GM21515 (cell line): ENCODE results near the gene MACROD2.

Experiments
- ATAC-seq: cut with Tn5 transposase; IDR thresholded peaks from one replicate; pipeline ENCODE4 v1.9.1; 2021; ENCODE audit not compliant: unreplicated experiment

Gene MACROD2

DNA sequence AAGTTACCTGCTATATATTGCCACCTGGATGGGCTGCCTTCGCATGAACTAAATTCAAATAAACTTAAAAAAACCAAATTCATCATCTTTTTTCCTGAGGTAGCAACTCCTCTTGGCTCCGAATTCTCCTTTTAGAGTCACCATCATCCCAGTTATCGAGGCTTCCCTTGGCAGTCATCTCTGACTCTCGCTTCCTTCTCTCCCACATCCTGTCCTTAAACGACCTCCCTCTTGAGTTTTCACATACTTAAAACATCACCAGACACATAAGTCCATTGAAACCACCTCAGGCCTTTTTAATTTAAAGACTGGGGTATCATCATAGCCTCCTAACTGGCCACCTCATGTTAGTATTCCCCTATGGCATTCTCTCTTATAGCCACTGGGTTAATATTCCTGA lies 638.2 kb downstream of the MACROD2 start:
- ATAC-seq = no peak

DNA sequence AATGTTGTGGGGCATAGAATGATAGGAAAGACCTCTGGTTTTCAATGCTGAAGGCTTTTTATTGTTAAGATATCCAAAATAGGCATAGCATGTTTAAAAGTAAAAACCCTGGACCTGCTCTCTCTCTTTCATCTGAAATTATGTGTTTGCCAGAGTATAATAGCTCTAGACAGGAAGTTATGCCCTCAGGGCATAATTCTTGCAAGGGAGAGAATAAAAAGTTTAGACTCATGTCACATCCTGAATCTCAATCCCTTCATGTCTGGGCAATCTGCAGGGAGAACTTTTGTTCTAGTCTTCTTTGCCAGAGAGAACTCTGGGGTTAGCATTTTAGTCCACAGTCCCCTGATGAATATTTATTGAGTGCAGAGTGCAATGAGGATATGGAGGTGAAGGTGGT lies 639.3 kb downstream of the MACROD2 start:
- ATAC-seq = no peak

DNA sequence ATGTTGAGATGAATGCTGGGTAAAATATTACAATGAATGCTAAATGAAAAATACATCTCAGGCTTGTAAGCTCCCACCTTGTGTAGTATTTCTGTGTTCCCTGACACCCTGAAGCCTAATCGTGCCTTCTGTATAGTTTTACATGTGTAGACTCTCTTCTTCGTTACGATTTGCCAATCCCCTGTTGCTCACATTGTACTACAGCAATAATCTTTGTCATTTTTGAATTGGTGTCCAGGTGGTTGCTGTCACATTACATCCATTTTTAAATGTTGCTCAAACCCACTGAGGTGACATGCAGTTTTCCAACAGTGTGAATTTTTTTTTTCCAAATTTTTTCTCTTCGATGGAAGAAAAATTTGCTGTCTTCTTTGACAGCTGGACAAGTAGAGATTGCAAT lies 642.1 kb downstream of the MACROD2 start:
- ATAC-seq = no peak

DNA sequence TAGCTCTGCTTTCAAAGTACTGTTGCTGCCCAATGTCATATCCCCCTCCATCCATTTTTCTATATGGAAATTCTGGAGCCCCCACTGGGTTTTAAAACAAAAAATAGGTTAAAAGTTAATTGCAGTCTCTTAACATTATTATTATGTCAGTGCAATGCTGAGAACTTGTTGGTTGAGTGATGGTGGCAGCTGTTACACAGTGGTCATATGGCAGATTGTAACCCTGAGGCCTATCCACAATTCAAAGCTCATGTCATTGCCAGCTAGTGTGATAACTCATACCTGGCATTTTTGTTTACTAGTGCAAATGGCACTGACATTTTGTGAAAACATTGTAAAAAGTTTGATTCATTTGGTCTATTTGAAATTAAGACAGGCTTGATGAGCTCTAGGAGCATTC lies 647.8 kb downstream of the MACROD2 start:
- no peak for ATAC-seq

DNA sequence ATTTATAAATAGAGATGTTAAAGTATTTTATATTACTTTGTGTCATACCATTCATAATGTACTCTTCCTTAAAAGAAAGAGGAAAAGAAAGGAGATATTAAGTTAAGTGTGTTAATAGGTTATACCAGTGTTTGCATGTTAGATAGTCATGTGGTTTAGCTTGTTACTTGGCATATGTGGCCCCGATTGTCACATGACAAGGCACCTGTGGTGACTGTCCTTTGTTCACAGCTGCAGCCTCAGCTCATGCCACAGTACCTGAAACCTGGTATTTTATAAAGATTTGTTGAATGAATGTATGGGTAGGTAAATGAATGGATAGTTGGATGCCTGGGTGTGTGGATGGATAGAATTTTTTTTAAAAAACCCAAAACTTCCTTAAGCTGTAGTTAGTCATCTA lies 648.2 kb downstream of the MACROD2 start:
- no peak for ATAC-seq

DNA sequence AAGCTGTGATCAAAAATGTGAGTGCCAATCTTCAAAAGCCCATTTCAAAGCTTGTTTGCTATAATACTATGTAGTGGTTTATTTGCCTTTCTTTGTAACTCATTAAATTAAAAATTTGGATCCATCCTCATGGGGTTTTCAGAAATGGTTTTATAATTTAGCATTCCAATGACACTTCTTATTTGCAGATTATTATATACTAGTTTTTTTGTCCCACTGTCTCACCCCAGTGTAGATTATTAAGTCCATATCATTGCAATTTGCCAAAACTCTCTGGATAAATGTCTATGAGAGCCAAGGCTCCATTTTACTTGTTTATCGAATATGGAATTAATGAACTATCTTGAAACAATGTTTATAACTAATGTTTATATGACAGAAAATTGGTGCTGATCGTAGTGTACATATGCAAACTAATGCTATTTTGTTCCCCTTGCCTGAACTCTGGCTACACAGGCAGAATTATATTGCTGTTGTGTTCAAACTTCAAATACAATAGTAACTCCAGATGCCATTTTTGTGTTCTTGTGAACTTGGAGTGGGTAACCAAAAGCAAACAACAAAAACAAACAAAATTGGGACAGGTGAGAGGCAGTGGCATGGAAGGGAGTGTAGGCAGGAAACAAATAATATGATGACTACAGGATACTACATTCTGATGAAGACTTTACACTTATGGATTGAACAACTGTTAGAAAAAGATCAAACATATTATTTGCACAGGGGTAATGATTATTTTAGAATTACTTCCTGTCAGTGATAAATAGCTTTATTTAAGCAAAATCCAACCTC lies 649.2 kb downstream of the MACROD2 start:
- no peak for ATAC-seq

DNA sequence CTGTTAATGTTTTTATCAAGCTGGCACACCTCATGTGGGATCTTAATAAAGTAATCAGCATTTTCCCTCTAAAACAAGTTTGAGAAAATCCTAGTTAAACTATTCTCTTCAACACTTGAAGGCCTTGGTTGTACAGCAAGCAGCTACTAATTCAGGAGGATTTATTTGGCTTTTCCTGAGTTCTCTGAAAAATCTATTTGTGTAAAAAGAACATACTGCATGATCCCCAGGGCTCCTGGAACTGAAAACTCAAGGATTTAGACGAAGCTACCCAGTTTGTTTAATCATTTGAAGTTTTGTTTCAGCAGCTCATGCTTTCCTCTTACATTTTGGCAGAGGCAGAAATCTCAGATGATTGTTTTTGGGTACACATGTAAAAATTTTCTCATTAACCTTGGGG lies 651.7 kb downstream of the MACROD2 start:
- no peak for ATAC-seq

DNA sequence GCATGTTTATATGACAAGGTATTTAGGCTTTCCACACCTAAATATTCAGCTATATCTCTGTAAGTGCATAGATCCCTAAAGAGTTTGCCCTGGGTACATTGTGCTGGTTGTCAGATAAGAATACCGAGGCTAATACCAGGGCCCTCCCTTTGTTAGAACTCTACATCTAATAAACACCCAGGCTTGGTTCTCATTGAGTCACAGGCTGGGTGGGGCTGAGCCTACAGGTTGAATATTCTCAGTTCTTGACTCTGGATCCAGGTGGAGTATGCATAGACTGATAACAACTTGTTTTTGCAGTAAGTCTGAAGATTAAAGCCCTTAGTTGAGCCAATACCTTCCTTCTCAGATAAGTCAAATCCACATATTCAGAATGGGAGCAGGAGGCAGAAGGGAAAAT lies 654.3 kb downstream of the MACROD2 start:
- no peak for ATAC-seq

DNA sequence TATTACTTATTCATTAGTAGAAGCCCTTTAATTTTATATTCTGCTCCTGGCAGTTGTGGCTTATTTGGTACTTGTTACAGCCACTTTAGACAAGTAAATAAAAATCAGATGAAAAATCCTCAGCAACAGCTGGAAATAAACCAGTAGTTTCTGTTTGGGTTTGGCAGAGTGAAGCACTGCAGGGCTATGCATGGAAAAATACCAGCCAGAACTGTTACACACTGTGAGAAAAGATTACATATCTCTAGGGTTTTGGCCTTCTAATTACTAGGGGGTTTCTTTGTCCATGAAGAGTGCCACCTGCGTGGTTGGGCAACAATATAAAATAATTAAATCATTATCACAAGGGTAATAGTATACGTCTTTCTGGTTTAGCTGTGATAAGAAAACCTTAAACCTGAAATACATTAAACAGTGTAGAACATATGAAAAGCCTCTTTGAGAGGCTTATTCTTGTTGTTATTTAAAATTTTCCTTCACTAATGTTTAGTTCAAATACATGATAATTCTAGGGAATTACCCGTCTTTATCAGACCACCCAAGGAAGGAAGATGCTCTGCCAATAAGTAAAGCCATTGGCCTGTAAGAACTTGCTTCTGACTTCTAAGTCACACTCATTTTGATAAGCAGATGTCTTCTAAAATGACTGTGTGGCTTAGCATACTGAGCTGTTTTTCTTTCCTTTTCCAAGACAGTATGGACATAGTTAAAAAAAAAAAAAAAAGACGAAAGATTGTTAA lies 662.1 kb downstream of the MACROD2 start:
- ATAC-seq = no peak

DNA sequence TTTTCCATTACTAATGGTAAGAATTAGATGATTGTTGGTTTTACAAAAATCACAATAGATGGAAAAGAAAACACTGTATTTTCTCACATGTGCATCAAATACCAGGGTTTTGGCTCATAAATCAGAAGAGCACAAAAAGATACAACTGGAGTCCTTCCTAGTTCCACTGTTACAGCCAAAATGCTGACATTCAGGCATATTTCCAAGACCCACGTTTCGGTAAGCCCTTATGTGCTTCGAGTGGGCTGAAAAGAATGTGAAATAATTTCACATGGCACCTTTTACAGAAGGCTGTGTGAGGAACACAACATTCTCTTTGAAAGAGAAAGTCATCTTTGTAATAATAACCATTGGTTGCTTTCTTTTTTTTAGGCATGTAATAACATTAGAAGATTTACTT lies 668.8 kb downstream of the MACROD2 start:
- no peak for ATAC-seq

DNA sequence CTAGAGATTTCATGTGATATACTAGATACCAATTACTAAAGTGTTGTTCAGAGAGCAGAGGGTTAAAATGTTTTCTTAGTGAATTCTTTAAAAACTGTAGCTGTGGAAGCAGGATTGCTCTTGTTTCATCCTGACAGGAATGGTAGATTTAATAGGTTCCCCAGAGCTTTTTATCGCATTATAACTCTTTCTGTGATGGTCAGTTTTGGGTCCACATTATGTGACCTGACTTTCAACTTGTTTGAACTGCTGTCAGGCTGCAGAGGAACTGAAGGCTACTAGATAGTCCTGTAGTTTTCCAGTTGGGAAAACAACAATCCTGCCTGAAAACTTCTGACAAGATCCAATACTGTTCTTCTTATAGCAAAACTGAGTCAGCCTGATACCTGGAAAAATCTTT lies 671.4 kb downstream of the MACROD2 start:
- no peak for ATAC-seq

DNA sequence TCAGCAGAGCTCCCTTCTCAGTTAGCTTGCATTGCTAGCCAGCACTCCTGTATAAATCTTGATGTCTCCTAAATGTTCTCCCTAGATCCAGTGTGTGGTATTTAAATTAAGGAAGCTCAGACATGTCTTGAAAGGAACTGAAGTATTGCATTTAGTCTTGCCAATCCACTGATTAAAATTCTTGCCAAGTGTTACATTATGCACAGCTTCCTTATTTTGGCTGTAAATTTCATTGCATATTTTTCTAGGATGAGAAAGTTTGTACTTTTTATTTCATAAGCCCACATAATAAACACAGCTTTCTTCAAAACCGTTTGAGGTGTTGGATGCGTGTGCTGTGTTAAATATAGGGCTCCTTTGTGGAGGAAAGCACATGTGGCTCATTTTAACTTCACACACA lies 671.9 kb downstream of the MACROD2 start:
- no peak for ATAC-seq

DNA sequence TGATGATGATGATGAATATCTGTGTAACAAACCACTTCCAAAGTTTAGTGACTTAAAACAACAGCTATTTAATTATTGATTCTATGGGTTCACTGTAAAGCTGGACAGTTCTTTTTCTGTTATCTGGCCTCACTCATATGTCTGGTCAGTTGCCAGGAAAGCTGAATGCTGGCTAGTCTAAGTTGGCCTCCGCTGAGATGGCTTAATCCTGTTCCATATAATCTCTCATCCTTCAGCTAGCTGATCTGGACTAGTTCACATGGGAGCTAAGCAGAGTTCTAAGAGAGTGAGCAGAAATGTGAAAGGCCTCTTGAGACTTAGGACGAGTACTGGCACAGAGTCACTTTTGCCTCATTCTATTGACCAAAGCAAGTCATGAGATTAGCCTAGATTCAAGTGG lies 676.8 kb downstream of the MACROD2 start:
- ATAC-seq = no peak

DNA sequence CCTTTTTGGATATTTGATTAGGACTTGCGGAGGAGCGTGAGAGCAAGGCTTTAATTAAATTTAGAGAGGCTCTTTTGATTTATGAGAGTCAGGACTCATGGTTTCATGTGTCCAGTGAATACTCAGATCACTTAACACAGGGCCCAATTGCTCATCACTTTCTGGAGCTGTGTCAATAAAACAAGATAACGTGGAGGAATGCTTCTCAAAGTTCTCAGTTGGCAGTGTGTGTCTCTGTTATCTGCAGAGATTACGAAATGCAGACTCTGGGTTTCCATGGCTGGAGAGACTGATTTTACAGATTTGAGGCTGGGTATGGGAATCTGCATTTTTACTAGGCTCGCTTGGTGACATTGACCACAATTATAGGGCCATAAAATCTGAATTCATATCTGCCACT lies 677.8 kb downstream of the MACROD2 start:
- no peak for ATAC-seq

DNA sequence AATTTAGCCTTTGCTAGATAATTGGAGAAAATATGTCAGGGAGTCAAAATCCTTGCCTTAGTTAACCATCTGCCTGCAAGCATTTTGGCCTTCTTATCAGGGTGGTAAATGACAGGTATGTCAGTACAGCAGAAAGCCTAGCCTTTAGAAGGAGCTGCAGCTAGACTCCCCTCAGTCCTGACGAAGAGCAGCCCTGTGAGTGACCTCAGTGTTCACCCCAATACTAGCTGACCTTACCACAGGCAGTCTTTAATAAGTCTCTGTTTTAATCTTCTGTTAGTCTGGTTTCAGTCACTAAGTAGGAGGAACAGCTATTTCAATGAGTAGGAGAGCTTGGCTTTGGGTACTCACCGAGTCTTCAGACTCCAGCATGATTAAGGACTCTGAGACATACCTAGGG lies 682.1 kb downstream of the MACROD2 start:
- ATAC-seq = no peak

DNA sequence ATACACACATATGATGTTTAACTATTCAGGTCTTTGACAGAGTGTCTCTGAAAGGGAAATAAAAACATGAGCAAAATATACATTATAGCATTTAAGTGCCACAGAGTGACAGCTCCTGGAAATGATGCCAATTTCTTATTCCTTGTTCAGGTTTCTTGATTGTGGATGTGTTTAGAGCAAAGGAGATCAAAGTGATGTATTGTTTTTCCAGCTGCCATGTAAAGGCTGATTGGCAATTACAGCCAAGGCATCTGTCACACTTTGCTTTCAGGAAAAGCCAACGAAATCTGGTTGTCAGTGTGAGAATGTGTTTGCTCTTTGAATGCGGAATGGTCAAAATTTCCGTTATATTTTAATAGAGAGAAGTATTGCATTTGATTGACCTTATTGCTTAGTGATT lies 689.9 kb downstream of the MACROD2 start:
- ATAC-seq = no peak

DNA sequence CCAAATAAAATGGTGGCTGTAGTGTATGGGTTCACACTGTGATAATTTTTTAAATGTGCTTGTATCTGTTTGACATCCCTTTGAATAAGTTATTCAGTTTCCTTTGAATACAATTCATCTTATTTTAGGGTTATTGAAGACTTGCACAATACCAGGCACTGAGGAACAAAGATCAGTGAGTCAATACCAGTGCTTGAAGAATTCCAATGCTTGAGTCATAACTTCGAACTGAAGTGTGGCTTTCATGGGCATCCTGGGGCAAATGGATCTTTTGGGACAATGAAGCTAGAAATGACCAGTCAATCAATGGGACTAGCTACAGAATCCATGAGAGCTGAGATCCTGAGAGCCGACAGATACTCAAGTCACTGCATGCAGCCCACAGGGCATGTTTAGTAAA lies 692.0 kb downstream of the MACROD2 start:
- no peak for ATAC-seq

DNA sequence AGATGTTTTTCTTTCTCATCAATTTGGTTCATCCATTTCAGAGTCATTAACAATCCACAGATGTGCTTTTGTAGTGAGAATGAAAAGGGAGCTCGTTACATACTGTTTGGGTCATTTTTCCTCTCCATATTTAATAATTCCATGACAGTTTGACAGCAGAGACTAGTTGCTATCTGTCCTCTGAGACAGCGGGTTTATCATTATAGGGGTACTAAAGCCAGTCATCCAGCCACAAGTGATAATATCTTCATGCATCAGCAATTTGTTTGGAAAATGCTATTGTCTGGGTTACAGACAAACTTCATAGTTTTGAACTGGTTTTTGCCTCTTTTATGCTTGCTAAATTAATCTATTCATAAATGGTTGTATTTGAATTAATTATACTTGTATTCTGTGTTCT lies 692.7 kb downstream of the MACROD2 start:
- no peak for ATAC-seq

DNA sequence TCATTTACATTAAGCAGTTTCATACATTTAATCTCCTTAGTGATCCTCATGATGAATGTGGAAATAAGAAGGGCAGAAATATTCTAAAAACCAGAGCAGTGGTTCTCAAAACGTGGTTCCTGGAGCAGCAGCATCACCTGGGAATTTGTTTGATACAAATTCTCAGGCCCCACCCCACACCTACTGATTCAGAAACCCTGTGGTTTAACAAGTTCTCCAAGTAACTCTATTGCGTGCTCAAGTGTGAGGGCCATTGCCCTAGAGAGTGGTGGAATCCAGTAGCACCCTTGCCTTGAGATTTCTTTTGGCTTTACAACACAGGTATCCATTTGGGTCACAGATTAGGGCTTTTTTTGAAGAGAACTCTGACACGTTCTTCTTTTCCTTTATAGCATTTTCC lies 696.7 kb downstream of the MACROD2 start:
- ATAC-seq = no peak

DNA sequence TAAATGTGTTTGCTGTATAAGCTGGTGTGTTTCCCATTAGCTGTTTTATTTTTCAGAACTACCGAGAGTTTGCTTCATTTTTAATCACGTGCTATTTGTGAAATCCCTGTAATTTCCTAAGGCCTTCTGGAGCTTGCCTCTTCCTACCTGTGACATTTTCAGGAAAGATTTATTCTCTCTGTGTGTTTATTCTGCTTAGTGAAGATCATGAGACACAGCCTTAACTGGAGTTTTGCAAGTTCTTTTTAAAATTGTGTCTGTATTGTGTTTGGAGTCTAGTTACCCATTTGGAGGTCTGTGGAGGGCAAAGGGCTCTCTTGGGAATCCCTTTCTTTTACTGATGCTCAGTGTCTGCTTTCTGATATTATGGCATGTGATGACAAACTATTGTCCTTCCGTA lies 701.2 kb downstream of the MACROD2 start:
- ATAC-seq = no peak

DNA sequence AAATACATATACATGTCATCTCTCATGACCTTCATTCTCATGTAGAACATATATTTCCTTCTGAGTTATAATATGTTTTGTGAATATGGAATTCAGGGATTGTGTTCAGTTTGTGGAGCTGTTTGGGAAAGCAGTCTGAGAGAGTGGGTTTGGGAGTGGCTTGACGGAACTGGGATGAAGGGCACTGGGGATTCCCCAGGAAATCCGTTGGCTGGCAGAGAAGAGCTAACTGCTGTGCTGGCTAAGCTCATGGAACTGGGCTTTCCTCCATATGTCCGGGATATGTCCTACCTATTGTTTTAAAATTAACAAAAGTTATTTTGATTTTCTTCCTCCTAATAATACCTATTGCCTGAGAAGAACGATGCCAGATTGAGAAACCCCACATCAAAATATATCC lies 701.6 kb downstream of the MACROD2 start:
- ATAC-seq = no peak

DNA sequence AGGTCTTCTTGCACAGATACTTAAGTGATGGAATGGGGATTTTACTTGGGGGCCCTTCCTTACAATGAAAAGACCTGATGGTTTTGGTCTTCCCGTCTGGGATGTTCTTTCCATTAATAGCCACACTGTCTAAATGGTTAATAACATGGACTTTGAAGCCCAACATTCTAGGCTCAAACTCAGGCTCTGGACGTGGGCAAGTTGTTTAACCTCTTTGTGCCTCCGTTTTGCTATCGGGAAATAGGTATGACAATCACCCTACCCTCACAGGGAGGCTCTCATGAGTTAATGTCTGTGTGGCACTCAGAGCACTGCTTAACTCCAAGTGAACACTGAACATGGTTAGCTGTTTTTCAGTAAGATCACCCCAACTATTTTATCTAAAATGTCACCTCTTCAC lies 702.8 kb downstream of the MACROD2 start:
- no peak for ATAC-seq
